Fibroblast of villous mesenchyme (primary cell): Measurements from ENCODE around the gene SSC4D. TPM values are rescaled to one million over a fixed set of nuclear protein-coding genes. Genes with fewer than 3 reads are reported as not detected.
A peak's percentile ranks its signal among the peaks of the same experiment; 100 is the strongest.

Experiments
- DNase-seq: peaks from one replicate; pipeline ENCODE4 v3.0.0-alpha.2; 2010; ENCODE audit warnings: low read depth
- H3K4me3 ChIP-seq: 2 replicates; pipeline ENCODE4 v1.5.1; 2011; ENCODE audit warnings: low read depth, mild to moderate bottlenecking, low read length
- total RNA-seq: library from RNA; depleted of rRNA; stranded (reverse); fragments of >200 nt; gene quantifications from 2 replicates; pipeline ENCODE4 v1.2.3, GENCODE V29; 2012
- TF ChIP-seq, protein P1 (sequence below): IDR thresholded peaks from 2 replicates; pipeline ENCODE4 v1.5.1; 2012; ENCODE audit warnings: low read depth, mild to moderate bottlenecking, low read length; ENCODE audit not compliant: insufficient read depth

Gene SSC4D
- total RNA-seq, 1 donor, result 0.43 TPM

DNA sequence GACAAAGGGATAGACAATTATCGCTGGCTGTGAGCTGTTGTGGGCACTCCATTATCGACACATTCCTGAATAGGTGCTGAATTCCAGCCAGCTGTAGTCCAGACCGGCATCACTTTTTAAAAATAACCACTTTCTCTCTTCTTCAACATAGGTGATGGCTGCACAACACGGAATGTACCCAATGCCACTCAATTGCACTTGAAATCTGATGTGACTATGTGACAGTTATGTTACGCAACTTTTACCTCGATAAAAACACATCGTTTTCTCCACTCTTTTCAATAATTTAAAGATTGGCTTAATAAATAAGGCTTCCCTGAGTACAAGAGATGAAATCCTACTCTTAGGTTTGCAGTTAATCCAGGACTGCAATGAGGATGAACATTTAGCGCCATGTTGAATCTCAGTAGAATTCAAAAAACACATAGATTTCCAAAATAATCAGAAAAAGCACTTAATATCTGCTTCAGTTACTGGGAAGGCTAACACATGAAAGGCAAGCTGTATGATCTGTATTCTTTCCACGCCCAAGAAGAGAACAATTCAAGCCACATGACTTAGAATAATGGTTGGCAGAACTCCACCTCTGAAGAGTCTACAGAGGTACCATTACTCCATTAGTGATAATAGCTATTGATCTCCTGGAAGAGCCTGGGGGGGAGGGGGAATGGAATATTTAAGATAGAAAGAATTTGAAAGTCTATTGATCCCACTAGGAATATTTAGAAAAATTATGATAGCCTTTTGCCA, 54.3 kb downstream of the SSC4D start:
- H3K4me3 ChIP-seq, result no peak overlapping the region
- DNase-seq, result no peak
- TF ChIP-seq, protein P1, sequence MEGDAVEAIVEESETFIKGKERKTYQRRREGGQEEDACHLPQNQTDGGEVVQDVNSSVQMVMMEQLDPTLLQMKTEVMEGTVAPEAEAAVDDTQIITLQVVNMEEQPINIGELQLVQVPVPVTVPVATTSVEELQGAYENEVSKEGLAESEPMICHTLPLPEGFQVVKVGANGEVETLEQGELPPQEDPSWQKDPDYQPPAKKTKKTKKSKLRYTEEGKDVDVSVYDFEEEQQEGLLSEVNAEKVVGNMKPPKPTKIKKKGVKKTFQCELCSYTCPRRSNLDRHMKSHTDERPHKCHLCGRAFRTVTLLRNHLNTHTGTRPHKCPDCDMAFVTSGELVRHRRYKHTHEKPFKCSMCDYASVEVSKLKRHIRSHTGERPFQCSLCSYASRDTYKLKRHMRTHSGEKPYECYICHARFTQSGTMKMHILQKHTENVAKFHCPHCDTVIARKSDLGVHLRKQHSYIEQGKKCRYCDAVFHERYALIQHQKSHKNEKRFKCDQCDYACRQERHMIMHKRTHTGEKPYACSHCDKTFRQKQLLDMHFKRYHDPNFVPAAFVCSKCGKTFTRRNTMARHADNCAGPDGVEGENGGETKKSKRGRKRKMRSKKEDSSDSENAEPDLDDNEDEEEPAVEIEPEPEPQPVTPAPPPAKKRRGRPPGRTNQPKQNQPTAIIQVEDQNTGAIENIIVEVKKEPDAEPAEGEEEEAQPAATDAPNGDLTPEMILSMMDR, result no peak

DNA sequence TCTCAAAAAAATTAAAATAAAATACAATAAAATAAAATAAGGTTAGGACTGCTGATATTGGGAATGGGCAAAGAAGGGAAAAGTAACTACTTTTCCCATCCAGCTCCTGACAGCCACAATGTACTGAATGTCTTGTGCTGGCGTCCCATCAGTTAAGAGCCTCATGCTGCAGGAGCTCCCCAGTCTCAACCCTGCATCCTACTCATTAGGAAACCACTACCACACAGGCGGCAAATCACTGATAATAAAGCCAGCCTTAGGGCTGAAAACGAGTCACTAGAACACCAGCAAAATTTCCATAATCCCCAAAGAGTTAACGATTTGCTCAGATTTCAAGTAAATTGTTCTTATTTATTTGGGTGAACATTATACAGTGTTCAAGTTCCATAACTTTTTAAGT, 55.0 kb downstream of the SSC4D start:
- TF ChIP-seq, protein P1, result no peak
- H3K4me3 ChIP-seq, result no peak overlapping the region
- DNase-seq, result no peak

DNA sequence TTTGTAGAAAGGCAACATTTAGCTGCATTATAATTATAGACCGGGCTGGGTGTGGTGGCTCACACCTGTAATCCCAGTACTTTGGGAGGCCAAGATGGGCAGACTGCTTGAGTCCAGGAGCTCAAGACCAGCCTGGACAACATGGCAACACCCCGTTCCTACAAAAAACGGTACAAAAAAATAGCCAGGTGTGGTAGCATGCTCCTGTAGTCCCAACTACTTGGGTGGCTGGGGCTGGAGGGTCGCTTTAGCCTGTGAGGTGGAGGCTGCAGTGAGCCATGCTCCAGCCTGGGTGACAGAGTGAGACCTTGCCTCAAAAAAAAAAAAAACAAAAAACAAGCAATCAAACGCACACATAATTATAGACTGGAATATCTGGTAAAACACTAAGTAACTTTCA, 55.8 kb downstream of the SSC4D start:
- TF ChIP-seq, protein P1, result no peak
- H3K4me3 ChIP-seq, result no peak overlapping the region
- DNase-seq, result no peak

DNA sequence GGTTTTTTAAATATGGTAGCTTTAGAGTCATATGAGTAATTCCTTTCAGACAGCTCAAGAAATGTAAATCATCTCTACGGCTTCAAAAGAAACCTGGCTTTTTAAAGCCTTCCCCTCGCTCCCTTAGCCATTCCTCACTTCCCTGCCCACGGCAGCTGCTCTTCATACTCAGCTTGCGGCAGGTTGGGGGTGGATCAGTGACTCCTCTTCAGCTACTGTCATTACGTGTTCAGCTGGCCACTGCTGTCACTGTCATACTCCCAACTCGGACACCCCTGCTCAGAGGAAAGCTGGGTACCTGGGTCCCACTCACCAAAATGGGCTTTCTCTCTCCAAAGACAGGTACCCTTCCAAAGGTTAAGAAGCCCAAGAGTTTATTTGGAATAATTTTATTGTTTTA, 57.3 kb downstream of the SSC4D start:
- DNase-seq, result peak; percentile 63

DNA sequence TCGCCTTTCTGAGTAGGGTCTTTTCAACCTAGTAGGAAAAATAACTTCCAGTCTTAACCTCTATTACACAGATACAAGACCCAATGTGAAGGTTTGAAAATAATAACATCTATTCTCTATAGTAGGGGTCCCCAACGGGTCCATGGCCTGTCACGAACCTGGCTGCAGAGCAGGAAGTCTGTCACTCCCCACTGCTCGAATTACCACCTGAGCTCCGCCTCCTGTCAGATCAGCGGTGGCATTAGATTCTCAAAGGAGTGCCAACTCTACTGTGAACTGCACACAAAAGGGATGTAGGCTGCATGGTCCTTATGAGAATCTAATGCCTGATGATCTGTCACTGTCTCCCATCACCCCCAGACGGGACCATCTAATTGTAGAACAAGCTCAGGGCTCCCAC, 58.1 kb downstream of the SSC4D start:
- TF ChIP-seq, protein P1, result no peak
- H3K4me3 ChIP-seq, result no peak overlapping the region
- DNase-seq, result no peak

More for the DNA sequence above, 57.3 kb downstream of the SSC4D start:
- H3K4me3 ChIP-seq, result no peak overlapping the region
- TF ChIP-seq, protein P1, result no peak

DNA sequence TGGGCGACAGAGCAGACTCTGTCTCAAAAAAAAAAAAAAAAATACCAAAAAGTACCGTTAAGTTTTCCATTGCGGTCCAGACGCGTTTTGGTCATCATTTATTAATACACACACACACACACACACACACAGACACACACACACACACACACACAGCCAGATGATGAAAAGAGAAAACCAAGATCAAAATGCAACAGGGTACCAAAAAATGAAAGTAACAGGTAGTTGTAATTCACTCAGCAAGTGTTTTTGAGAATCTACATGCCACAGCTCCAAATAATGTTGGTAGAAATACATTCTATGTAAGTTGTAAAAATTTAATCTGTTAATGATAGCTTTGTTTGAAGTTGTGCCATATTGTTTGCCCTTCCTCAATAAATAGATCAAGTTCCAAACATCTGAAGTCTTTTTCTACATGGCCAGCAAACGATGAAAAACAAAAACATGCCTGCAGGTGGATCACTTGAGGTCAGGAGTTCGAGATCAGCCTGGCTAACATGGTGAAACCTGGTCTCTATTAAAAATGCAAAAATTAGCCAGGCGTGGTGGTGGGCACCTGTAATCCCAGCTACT, 60.1 kb downstream of the SSC4D start:
- DNase-seq, result no peak
- TF ChIP-seq, protein P1, result no peak
- no peak overlapping the region for H3K4me3 ChIP-seq

DNA sequence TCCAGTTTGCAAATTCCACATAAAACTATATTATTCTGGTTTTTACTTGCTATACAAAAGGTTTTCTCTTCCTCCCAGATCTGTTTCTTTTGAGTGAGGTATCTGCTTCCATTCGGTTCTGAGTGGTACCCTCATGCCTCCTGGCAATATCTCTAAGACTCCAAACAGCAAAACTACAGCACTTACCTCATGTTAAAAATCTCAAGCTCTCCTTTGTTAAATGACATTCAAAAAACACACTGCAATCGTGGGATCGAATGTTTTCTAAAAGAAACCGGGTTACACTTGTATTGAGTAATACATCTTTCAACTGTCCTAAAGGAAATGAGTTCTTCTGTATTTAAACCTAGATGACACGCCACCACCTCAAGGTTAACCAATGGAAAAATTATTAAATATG, 61.8 kb downstream of the SSC4D start:
- DNase-seq, result no peak
- TF ChIP-seq, protein P1, result no peak
- no peak overlapping the region for H3K4me3 ChIP-seq
